Parathyroid adenoma (tissue), 2 donors: Measurements from ENCODE around the gene OPA3.

Experiments used
- H2AFZ ChIP-seq: fragments of 300-600 bp; sonication (generic); one replicate; pipeline ENCODE4 v1.7.0; 2017; ENCODE audit warnings: antibody characterized with exemption, mild to moderate bottlenecking
- H3K27ac ChIP-seq: fragments of 300-600 bp; sonication (generic); one replicate; pipeline ENCODE4 v1.7.0; 2017
- H3K27me3 ChIP-seq: fragments of 300-600 bp; sonication (generic); one replicate; pipeline ENCODE4 v1.7.0; 2017; ENCODE audit warnings: low read length; ENCODE audit not compliant: control insufficient read depth, insufficient read depth
- H3K36me3 ChIP-seq: fragments of 300-600 bp; sonication (generic); one replicate; pipeline ENCODE4 v1.7.0; 2017; ENCODE audit warnings: low read length; ENCODE audit not compliant: control insufficient read depth, insufficient read depth
- H3K4me1 ChIP-seq: fragments of 300-600 bp; sonication (generic); one replicate; pipeline ENCODE4 v1.7.0; 2017; ENCODE audit warnings: control low read depth
- H3K4me2 ChIP-seq: fragments of 300-600 bp; sonication (generic); one replicate; pipeline ENCODE4 v1.7.0; 2017; ENCODE audit warnings: low read length
- H3K4me3 ChIP-seq: fragments of 300-600 bp; sonication (generic); one replicate; pipeline ENCODE4 v1.7.0; 2017; ENCODE audit warnings: low read depth, low read length
- H3K79me2 ChIP-seq: fragments of 300-600 bp; sonication (generic); one replicate; pipeline ENCODE4 v1.7.0; 2017; ENCODE audit warnings: control low read depth
- H3K9ac ChIP-seq: fragments of 300-600 bp; sonication (generic); one replicate; pipeline ENCODE4 v1.7.0; 2017; ENCODE audit warnings: mild to moderate bottlenecking
- H3K9me3 ChIP-seq: fragments of 300-600 bp; sonication (generic); one replicate; pipeline ENCODE4 v1.7.0; 2017; ENCODE audit warnings: low read length; ENCODE audit not compliant: control insufficient read depth
- TF ChIP-seq, protein P1 (sequence below): fragments of 300-600 bp; sonication (generic); IDR thresholded peaks from one replicate; pipeline ENCODE4 v1.7.0; 2017; ENCODE audit warnings: antibody characterized with exemption, mild to moderate bottlenecking
- donor health status: primary hyperparathyroidism.

The OPA3 gene

GRCh38 chr19:45558399-45558878 lies 26.2 kb downstream of the OPA3 start:
- no peaks in the 10 kb centered on the region for H3K4me1 ChIP-seq
- H3K4me2 ChIP-seq = no peak overlapping the region
- TF ChIP-seq, protein P1, sequence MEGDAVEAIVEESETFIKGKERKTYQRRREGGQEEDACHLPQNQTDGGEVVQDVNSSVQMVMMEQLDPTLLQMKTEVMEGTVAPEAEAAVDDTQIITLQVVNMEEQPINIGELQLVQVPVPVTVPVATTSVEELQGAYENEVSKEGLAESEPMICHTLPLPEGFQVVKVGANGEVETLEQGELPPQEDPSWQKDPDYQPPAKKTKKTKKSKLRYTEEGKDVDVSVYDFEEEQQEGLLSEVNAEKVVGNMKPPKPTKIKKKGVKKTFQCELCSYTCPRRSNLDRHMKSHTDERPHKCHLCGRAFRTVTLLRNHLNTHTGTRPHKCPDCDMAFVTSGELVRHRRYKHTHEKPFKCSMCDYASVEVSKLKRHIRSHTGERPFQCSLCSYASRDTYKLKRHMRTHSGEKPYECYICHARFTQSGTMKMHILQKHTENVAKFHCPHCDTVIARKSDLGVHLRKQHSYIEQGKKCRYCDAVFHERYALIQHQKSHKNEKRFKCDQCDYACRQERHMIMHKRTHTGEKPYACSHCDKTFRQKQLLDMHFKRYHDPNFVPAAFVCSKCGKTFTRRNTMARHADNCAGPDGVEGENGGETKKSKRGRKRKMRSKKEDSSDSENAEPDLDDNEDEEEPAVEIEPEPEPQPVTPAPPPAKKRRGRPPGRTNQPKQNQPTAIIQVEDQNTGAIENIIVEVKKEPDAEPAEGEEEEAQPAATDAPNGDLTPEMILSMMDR = peak; percentile 52
- no peak overlapping the region for H3K4me3 ChIP-seq
- no peaks in the 10 kb centered on the region for H3K9me3 ChIP-seq
- no peaks in the 10 kb centered on the region for H3K36me3 ChIP-seq
- no peaks in the 10 kb centered on the region for H3K27me3 ChIP-seq
- peaks cover 21% of the 10 kb centered on the region for H3K79me2 ChIP-seq
- no peak overlapping the region for H3K27ac ChIP-seq
- H3K9ac ChIP-seq = no peak overlapping the region
- H2AFZ ChIP-seq = no peak overlapping the region

GRCh38 chr19:45556835-45557234 lies 27.8 kb downstream of the OPA3 start:
- H3K9me3 ChIP-seq = no peaks in the 10 kb centered on the region
- TF ChIP-seq, protein P1 = no peak
- H3K4me1 ChIP-seq = no peaks in the 10 kb centered on the region
- no peak overlapping the region for H3K9ac ChIP-seq
- peaks cover 25% of the 10 kb centered on the region for H3K79me2 ChIP-seq
- H3K27me3 ChIP-seq = no peaks in the 10 kb centered on the region
- no peaks in the 10 kb centered on the region for H3K36me3 ChIP-seq
- no peak overlapping the region for H3K27ac ChIP-seq
- no peak overlapping the region for H3K4me3 ChIP-seq
- H2AFZ ChIP-seq = no peak overlapping the region
- H3K4me2 ChIP-seq = no peak overlapping the region

- Histone ChIP-seq H3K36me3 (no peaks in the 10 kb centered on the region), H3K79me2 (peaks cover 8% of the 10 kb centered on the region), H3K4me3 (no peak overlapping the region), H3K27ac (no peak overlapping the region), H3K27me3 (no peaks in the 10 kb centered on the region), H3K9ac (no peak overlapping the region), H3K4me1 (no peaks in the 10 kb centered on the region), H3K9me3 (no peaks in the 10 kb centered on the region), H3K4me2 (no peak overlapping the region), H2AFZ (no peak overlapping the region)
- TF ChIP-seq, protein P1 = no peak
These were observed 30.1 kb downstream of the OPA3 start for GRCh38 chr19:45554481-45554880.

DNA sequence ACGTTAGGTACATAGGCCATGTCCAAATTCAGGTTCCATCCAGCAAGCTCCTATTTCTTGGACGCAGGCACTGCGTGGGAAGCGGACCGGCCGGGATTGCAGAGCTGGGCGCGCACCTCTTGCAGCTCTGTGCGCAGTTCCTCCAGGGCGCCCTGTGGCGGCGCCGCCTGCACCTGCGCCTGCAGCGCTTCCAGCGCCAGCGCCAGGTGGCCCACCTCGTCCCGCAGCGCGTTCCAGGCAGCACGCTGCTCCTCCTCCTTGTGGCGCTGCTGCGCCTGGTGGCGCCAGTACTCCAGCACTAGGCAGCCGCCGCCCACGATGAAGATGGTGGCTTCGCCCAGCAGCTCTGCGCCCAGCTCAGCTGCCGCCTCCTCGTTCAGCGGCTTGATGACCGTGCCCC lies 31.1 kb downstream of the OPA3 start:
- no peaks in the 10 kb centered on the region for H3K27me3 ChIP-seq
- TF ChIP-seq, protein P1 = no peak
- no peaks in the 10 kb centered on the region for H3K4me1 ChIP-seq
- H3K79me2 ChIP-seq = peaks cover 6% of the 10 kb centered on the region
- no peak overlapping the region for H3K9ac ChIP-seq
- no peak overlapping the region for H3K4me3 ChIP-seq
- H3K27ac ChIP-seq = no peak overlapping the region
- H2AFZ ChIP-seq = no peak overlapping the region
- H3K36me3 ChIP-seq = no peaks in the 10 kb centered on the region
- H3K9me3 ChIP-seq = no peaks in the 10 kb centered on the region
- H3K4me2 ChIP-seq = no peak overlapping the region

DNA sequence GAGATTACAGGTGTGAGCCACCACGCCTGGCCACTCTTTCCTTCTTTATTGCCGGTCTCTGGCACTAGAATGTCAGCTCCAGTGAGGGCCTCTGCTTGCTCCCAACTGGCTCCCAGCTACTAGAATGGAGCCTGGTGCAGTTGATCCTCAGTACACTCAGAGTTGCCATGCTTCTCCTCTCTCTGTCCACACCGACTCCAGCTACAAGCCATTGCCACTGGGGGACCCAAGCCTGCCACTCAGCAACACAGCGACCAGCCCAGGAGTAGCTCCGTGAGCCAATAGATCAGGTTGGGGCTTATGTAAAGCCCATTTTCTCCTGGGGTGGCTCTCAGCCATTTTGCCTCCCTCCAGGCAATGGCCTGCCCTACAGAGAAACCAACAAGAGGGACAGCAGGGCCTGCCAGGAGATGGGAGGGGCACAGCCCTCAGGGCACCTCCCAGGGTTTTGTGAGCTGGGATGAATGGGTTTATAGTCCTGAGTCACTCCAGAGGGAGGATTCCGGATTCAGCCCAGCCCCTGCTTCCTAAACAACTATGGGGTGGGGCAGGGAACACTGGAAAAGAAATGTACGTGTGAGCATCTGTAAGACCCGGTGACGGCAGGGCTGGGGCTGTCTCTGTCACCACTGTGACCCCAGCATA lies 36.5 kb downstream of the OPA3 start:
- Histone ChIP-seq H3K4me1 (no peaks in the 10 kb centered on the region), H3K79me2 (peaks cover 4% of the 10 kb centered on the region), H3K4me2 (no peak overlapping the region), H3K4me3 (no peak overlapping the region), H3K36me3 (no peaks in the 10 kb centered on the region), H3K27ac (no peak overlapping the region), H3K9ac (no peak overlapping the region), H2AFZ (no peak overlapping the region), H3K27me3 (no peaks in the 10 kb centered on the region), H3K9me3 (no peaks in the 10 kb centered on the region)
- TF ChIP-seq, protein P1 = no peak
